ENCODE results near the gene GMDS. TPM values are rescaled to one million over a fixed set of nuclear protein-coding genes. Genes with fewer than 3 reads are reported as not detected.

Gene GMDS
- total RNA-seq, 4 donors from 2014 or later: 8.7 to 23.1 (median 18.4) TPM

DNA sequence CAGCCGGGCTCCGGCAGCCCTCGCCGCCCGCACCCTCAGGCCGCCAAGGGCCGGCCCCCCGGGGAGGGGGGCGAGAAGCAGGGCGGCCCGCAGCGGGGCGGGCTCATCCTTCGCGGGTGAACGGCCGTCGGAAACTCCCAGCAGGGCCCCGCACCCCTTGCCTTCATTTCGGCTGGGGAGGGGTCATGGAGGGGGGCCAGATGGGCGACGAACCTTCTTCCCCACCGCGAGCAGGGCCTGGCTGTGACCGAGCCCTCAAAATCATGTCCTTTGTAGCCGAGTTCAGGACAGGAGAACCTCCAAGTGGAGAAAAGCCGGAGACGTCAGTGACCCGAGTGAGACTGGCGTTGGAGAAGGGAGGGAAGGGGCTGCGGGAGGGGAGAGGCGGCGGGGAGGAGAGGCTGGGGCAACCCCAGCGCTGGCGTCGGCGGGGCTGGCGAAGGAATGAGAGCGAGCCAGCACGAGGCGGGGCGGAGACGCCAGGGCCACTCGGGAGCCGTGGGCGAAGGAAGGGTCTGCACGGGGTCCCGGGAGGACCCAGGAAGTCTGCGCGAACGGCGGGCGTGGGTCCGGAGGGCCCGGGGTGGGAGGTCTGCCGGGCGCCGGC, 636.3 kb downstream of the GMDS start:
- intact Hi-C loops (cut with DNase I; ENCODE audit: low total_unique reads): loop anchor here (5.0 kb wide), 1 partner anchor 743 kb away; no protein-coding TSS in a partner anchor
- peak overlapping the region; percentile 52 for H3K4me3 ChIP-seq (ENCODE audit: low read depth, poor library complexity, severe bottlenecking)
- no peak for TF ChIP-seq POLR2A (IDR thresholded peaks at IDR 0.05)
- TF ChIP-seq, protein P1, sequence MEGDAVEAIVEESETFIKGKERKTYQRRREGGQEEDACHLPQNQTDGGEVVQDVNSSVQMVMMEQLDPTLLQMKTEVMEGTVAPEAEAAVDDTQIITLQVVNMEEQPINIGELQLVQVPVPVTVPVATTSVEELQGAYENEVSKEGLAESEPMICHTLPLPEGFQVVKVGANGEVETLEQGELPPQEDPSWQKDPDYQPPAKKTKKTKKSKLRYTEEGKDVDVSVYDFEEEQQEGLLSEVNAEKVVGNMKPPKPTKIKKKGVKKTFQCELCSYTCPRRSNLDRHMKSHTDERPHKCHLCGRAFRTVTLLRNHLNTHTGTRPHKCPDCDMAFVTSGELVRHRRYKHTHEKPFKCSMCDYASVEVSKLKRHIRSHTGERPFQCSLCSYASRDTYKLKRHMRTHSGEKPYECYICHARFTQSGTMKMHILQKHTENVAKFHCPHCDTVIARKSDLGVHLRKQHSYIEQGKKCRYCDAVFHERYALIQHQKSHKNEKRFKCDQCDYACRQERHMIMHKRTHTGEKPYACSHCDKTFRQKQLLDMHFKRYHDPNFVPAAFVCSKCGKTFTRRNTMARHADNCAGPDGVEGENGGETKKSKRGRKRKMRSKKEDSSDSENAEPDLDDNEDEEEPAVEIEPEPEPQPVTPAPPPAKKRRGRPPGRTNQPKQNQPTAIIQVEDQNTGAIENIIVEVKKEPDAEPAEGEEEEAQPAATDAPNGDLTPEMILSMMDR (IDR thresholded peaks at IDR 0.05): no peak
- WGBS, 2 donors: 2% methylated on average over 43 to 47 of the region's 58 CpGs
- peak in 1 of 2 donors; percentile 89 for DNase-seq (ENCODE audit: low spot score in 2 of 2)

DNA sequence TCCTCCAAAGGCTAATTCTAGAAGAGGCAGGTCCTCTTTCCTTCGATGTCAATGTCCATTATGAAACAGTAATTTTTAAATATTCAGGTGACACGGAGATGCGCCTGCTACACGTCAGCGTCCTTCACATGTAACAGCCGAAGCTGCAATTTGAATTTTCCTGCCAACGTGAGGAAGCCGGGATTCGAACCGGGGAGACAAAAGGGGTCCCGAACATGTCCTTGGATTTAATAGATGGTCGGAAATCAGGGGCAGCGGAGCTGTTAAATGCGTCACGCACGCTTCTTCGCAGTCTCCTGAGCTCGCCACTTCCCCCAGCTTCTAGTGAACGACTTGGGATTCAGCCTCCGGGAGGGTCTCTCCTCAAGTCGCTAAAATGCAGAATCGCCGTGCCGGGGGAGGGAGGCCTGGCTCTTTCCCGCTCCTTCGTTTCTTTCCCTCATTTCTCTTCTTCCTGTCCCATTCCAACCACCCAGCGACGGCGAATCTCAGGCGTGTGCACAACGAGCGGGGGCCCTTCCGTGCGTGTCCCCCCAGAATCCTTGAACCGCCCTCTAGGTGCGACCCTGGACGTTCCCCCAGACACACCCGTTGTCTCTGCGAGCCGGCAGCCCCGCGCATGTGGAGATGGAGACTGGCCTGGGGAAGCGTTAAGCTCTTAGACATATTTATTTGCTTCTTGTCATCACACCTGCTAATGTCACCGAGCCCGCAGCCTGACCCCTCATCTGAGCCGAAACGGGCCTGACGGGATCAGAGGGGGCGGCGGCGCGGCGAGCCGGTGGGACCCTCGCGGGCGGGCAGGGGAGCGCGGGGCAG, 637.0 kb downstream of the GMDS start:
- TF ChIP-seq POLR2A (IDR thresholded peaks at IDR 0.05): no peak
- TF ChIP-seq, protein P1 (IDR thresholded peaks at IDR 0.05): no peak
- intact Hi-C loops (cut with DNase I; ENCODE audit: low total_unique reads): loop anchor here (5.0 kb wide), 1 partner anchor 744 kb away; no protein-coding TSS in a partner anchor
- peak in 1 of 2 donors; percentile 86 for DNase-seq (ENCODE audit: low spot score in 2 of 2)

DNA sequence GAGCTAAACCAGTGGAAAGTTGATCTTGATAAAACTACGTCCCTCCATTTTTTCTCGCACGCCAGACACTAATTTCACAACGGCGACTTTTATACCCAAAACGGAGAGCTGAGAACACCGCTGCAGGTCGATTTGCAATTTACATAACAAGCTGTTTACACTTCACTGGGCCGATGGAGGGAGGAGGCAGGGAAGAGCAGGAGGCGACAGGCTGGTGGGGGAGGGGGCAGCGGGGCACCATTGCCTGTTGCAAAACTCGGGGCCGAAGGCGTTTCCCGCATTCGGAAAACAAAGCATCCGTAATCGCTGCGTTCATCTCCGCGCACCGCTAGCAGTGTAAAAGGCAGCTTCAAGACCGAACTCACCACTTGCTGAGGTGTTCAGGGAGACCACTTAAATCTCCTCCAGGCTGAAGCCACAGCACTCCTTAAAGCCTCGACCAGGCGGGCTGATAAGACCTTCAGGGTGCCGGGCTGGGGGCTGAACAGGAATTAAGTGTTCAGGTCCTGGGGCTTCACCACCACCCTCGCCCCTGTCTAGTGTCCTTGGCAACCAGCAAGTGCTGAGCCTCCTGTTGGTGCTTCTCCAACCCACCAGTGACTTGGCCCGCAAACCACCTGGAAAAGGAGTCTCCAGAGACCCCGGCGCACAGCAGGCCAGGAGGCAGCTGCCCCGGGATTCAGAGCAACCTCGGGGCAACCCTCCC, 637.7 kb downstream of the GMDS start:
- DNase-seq (ENCODE audit: low spot score in 2 of 2): peak in 1 of 2 donors; percentile 85
- WGBS, 2 donors: 10 to 30% methylated on average over 28 to 32 of the region's 32 CpGs
- intact Hi-C loops (cut with DNase I; ENCODE audit: low total_unique reads): loop anchor here (5.0 kb wide), 1 partner anchor 745 kb away; no protein-coding TSS in a partner anchor

More for the DNA sequence above, 637.0 kb downstream of the GMDS start:
- no peak overlapping the region for H3K4me3 ChIP-seq (ENCODE audit: low read depth, poor library complexity, severe bottlenecking)
- 15 to 17% methylated on average over 43 to 52 of the region's 59 CpGs for WGBS, 2 donors

DNA sequence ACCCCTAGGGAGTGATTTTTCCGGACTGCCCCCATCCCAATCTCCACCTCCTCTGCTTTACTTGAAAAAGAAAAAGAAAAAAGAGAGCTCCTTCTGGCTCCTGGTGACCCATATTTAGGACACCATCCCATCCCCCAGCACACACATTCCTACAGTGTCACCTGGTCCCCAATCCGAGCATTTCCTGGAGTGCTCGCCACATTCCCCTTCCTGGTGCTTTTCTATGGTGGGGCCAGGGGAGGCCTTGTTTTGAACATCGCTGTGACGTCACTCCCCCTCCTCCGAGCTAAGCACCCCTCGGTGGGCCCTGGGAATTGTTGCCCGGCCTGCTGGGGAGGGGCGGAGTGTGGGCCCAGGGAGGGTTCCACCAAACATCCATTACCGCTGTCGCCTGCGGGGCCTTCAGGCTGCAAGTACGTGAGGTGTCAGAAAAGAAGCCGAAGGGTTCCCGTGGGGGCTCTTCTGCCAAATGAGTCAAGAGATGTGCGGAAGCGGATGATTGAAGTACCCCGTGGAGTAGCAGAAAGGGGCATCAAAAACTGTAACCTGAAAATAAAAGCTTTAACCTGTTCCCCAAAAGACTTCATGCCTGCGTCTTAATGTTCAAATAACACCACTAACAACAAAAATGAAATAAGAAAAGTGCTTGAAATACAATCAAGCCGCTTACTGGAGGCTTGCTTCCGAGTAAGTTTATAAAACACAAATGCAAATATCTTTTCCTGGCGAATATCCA, 638.5 kb downstream of the GMDS start:
- TF ChIP-seq, protein P1 (IDR thresholded peaks at IDR 0.05): no peak
- TF ChIP-seq POLR2A (IDR thresholded peaks at IDR 0.05): no peak
- no peak overlapping the region for H3K4me3 ChIP-seq (ENCODE audit: low read depth, poor library complexity, severe bottlenecking)
- intact Hi-C loops (cut with DNase I; ENCODE audit: low total_unique reads): loop anchor here (5.0 kb wide), 1 partner anchor 745 kb away; no protein-coding TSS in a partner anchor
- 18 to 21% methylated on average over 21 to 22 of the region's 22 CpGs for WGBS, 2 donors
- DNase-seq (ENCODE audit: low spot score in 2 of 2): no peak

More for the DNA sequence above, 637.7 kb downstream of the GMDS start:
- TF ChIP-seq, protein P1 (IDR thresholded peaks at IDR 0.05): no peak
- no peak overlapping the region for H3K4me3 ChIP-seq (ENCODE audit: low read depth, poor library complexity, severe bottlenecking)
